HG03432 (cell line): ENCODE measurements around the gene ZFAND3.
"Not testable (repeated sequence)": the region's sequence is repeated elsewhere in the genome, so short reads cannot be mapped to it uniquely, and the experiment has no call there.

Experiments
- ATAC-seq: cut with Tn5 transposase; IDR thresholded peaks from one replicate; pipeline ENCODE4 v1.9.1; 2021; ENCODE audit warnings: mild to moderate bottlenecking, moderate library complexity; ENCODE audit not compliant: unreplicated experiment

ZFAND3 gene

GRCh38 chr6:37990762-37991525 is 171.4 kb downstream of the ZFAND3 start:
- no peak for ATAC-seq

GRCh38 chr6:37992749-37993148 is 173.2 kb downstream of the ZFAND3 start:
- ATAC-seq: no peak

- not testable (repeated sequence) for ATAC-seq
These were observed 173.7 kb downstream of the ZFAND3 start for GRCh38 chr6:37993194-37993593.

GRCh38 chr6:37993596-37993995 is 174.1 kb downstream of the ZFAND3 start:
- ATAC-seq: no peak

- ATAC-seq: no peak
These were observed 174.7 kb downstream of the ZFAND3 start for GRCh38 chr6:37994223-37994622.

GRCh38 chr6:37998366-37998765 is 178.8 kb downstream of the ZFAND3 start:
- no peak for ATAC-seq

GRCh38 chr6:38001386-38001785 is 181.9 kb downstream of the ZFAND3 start:
- no peak for ATAC-seq

GRCh38 chr6:38004908-38005307 is 185.4 kb downstream of the ZFAND3 start:
- ATAC-seq: no peak

- ATAC-seq: no peak
These were observed 192.4 kb downstream of the ZFAND3 start for GRCh38 chr6:38011937-38012336.

- no peak for ATAC-seq
These were observed 193.0 kb downstream of the ZFAND3 start for GRCh38 chr6:38012573-38012972.

GRCh38 chr6:38015341-38015740 is 195.8 kb downstream of the ZFAND3 start:
- ATAC-seq: no peak

- ATAC-seq: no peak
These were observed 197.3 kb downstream of the ZFAND3 start for GRCh38 chr6:38016824-38017223.

GRCh38 chr6:38018755-38019165 is 199.2 kb downstream of the ZFAND3 start:
- no peak for ATAC-seq

GRCh38 chr6:38020593-38020992 is 201.1 kb downstream of the ZFAND3 start:
- ATAC-seq: no peak

GRCh38 chr6:38021029-38021428 is 201.5 kb downstream of the ZFAND3 start:
- ATAC-seq: no peak

GRCh38 chr6:38021571-38021970 is 202.0 kb downstream of the ZFAND3 start:
- no peak for ATAC-seq

- no peak for ATAC-seq
These were observed 203.2 kb downstream of the ZFAND3 start for GRCh38 chr6:38022688-38023087.

GRCh38 chr6:38024908-38025307 is 205.4 kb downstream of the ZFAND3 start:
- ATAC-seq: no peak

- no peak for ATAC-seq
These were observed 205.9 kb downstream of the ZFAND3 start for GRCh38 chr6:38025451-38025850.

- no peak for ATAC-seq
These were observed 208.3 kb downstream of the ZFAND3 start for GRCh38 chr6:38027685-38028373.

- no peak for ATAC-seq
These were observed 210.9 kb downstream of the ZFAND3 start for GRCh38 chr6:38030380-38030779.

- no peak for ATAC-seq
These were observed 213.3 kb downstream of the ZFAND3 start for GRCh38 chr6:38032797-38033196.
